ENCODE data around the gene KCNQ1.

The KCNQ1 gene

DNA sequence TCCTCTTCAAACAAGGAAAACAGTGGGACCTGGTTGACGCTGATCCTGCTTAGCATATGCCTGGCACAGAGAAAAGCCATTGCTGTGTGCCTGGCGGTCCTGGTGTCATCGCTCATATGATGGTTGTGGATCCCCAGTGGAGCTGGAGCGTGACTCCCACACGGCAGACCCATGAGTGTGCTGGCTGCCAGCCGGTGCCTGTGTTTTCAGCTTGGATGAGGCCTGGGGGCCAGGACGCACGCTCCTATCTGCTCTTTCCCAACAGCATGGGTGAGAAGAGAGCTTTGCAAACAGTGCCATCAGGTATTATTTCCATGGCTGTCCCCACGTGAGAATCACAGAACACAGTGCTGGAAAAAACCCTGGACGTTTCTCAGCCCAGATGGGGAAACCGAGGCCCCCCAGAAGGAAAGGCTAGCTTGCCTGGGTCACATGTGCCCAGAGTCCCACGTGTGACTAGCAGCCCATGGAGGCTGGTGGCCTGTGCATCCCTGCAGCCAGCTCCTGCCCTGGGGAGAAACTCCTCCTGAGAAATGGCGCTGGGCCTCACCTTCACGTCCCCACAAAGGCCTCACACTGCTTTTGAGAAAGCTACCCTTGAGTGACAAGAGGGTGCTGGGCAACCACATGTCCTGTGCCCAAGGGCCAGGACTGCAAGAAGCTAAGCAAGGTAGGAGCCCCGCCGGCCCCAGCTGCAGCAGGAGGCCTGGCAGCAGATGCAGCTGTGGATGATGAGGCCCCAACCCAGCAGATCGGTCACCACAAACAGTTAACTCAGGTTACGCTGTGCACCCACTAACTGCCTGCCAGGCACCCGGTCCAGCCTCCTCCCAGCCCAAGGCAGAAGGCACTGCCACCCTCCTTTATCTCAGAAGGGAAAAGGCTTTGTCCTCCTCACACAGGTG, 436.5 kb downstream of the KCNQ1 start:
- H3K4me3 Mint-ChIP-seq = no peak overlapping the region
- H3K36me3 Mint-ChIP-seq (ENCODE audit: low read depth) = no peaks in the 10 kb centered on the region
- H3K9me3 Mint-ChIP-seq = no peaks in the 10 kb centered on the region
- peaks cover 7% of the 10 kb centered on the region for H3K4me1 Mint-ChIP-seq (ENCODE audit: low read depth)
- peaks cover 9% of the 10 kb centered on the region for H3K27me3 Mint-ChIP-seq
- no peak overlapping the region for H3K27ac Mint-ChIP-seq

DNA sequence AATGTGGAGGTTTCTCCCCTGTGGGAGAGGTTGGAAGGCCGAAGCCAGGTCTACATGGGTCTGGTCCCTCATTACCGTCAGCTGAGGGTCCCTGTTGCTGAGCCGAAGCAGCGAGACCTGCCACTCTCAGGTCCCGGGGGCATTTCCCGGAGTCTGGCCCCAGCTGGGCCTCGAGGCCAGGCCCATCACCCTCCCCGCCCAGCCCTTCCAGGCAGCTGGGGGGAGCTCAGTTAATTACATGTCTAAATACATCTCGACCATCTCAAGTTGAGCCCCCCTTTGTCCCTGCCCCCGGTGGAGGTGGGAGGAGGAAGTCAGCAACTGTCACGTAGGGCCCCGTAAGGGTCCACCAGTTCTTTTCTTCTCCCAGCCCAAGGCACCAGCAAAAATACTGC, 437.2 kb downstream of the KCNQ1 start:
- Mint-ChIP-seq H3K4me1 (ENCODE audit: low read depth) (peaks cover 7% of the 10 kb centered on the region), H3K27me3 (peaks cover 9% of the 10 kb centered on the region), H3K9me3 (no peaks in the 10 kb centered on the region), H3K27ac (no peak overlapping the region), H3K36me3 (ENCODE audit: low read depth) (no peaks in the 10 kb centered on the region), H3K4me3 (no peak overlapping the region)

DNA sequence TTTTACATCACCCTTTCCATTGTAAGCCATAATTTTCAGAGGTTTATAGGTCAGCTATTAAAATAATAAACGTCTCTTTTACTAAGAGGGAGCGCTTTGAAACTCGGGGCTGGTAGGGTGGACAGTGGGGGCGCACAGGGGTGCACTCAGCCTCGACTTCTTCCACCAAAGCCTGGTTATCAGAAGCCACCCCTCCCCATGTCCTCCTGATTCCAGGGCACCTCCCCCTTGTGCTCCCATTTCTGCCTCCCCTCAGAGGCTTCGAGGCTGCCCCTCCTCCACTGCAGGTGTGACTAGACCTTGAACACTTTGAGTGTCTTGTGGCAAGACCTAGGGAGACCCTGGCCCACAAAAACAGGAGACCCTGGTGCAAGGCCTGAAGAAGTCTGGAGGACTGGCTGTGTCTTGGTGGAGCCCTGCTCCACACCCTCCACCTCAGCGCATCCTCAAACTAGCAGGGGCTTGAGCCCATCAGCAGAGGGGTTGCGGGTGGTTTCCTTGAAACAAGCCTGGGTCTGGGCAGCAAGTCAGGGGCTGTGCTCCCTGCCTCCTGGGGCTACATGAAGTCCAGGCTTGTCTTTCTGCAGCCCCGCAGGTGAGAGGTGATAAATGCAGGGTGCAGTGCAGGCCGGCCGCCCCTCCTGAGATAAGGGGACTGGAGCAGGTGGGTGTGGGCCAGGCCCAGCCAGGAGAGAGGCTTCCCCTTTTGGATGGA, 437.7 kb downstream of the KCNQ1 start:
- Mint-ChIP-seq H3K4me1 (ENCODE audit: low read depth) (peaks cover 7% of the 10 kb centered on the region), H3K27ac (no peak overlapping the region), H3K27me3 (peaks cover 9% of the 10 kb centered on the region), H3K36me3 (ENCODE audit: low read depth) (no peaks in the 10 kb centered on the region), H3K4me3 (no peak overlapping the region), H3K9me3 (no peaks in the 10 kb centered on the region)

DNA sequence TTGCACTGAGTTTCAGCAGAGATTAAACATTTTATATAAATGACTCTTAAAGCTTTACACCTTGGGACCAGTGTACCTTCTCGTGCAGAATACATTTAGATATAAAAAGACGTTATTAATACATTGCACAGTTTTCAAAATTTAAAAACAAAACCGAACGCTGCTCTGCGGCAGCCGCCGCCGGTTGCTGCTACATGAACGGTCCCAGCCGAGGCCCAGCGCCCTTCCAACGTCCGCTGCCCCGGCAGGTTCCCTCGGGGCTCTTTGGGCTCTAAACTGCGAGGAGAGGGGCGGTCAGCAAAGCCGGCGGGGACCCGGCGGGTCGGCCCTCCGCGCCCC, 438.8 kb downstream of the KCNQ1 start:
- Mint-ChIP-seq H3K4me1 (ENCODE audit: low read depth) (peaks cover 10% of the 10 kb centered on the region), H3K4me3 (no peak overlapping the region), H3K9me3 (no peaks in the 10 kb centered on the region), H3K27me3 (peaks cover 9% of the 10 kb centered on the region), H3K27ac (no peak overlapping the region), H3K36me3 (ENCODE audit: low read depth) (no peaks in the 10 kb centered on the region)

DNA sequence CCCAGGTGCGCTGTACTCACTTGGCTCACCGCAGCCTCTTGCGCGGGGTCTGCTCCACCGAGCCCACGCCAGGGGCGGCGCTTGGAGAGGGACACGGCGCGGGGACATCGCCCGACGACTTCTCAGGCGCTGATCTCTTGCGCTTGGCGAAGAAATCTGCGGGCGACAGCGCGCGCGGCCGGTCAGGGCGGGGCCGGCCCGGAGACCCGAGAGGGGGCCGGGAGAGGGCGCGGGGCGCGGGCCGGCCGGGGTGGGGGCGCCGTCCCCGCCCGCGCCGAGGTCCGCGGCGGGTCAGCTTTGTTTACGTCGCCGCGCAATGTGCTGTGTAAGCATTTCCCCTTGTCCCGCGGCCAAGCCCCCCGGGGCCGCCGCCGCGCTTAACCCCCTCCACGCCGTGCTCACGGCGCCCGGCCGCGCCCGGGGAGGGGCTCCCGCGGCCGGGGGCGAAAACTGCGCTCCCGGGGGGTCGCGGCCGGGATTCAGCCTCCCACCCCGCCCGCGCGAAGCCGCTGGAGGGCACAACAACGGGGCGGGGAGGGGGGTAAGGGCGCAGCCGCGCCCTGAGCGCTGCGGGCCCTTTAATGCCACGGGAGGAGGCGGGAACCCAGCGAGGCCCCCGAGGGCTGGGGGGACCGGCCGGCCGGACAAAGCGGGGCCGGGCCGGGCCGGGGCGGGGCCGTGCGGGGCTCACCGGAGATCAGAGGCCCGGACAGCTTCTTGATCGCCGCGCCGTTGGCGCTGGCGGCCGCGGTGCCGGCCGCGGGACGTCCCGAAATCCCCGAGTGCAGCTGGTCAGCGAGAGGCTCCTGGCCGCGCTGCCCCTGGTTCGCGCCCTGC, 439.4 kb downstream of the KCNQ1 start:
- Mint-ChIP-seq H3K27ac (no peak overlapping the region), H3K4me3 (no peak overlapping the region), H3K36me3 (ENCODE audit: low read depth) (no peaks in the 10 kb centered on the region), H3K27me3 (peaks cover 9% of the 10 kb centered on the region), H3K9me3 (no peaks in the 10 kb centered on the region), H3K4me1 (ENCODE audit: low read depth) (peaks cover 10% of the 10 kb centered on the region)

DNA sequence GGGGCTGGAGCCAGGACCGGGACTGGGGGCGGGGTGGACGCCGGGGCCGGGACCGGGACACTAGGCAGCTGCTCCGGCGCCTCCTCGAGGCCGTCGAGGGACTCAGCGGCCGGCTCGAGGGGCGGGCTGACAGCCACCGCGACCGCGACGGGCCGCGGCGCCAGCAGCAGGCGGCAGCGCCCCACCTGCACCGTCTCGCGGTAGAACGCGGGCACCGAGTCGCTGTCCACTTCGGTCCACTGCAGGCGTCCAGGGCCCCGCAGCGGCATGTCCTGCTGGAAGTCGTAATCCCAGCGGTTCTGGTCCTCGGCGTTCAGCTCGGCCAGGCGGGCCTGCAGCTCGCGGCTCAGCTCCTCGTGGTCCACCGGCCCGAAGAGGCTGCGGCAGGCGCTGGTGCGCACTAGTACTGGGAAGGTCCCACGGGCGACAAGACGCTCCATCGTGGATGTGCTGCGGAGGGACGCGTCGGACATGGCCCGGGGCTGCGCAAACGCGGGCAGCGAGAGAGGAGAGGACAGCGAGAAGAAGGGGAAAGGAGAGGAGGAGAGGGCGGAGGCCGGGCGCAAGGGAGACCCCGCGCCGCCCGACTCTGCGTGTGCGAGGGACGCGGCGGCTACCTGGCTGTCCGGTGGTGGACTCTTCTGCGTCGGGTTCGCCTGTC, 440.3 kb downstream of the KCNQ1 start:
- H3K27ac Mint-ChIP-seq = no peak overlapping the region
- no peaks in the 10 kb centered on the region for H3K9me3 Mint-ChIP-seq
- peaks cover 9% of the 10 kb centered on the region for H3K27me3 Mint-ChIP-seq
- H3K36me3 Mint-ChIP-seq (ENCODE audit: low read depth) = no peaks in the 10 kb centered on the region
- H3K4me1 Mint-ChIP-seq (ENCODE audit: low read depth) = peaks cover 10% of the 10 kb centered on the region
- H3K4me3 Mint-ChIP-seq = peak overlapping the region; percentile 80

DNA sequence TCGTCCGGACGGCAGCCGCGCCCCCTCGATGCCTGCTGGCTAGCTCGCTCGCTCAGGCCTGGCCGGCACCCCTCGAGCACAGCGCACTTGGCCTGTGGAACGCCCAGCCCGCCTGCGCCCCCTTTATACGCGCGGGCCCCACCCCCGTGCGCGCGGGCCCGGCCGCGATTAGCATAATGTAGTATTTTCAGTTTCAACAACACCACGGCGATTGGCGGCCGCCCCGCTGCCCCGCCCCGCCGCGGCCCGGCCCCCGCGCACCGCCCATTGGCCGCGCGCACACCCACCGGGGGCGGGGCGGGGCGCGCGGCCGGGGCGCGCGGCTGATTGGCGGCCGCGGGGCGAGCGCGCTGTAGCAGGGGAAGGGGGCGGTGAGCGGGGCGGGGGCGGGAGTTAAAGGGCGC, 440.9 kb downstream of the KCNQ1 start, which contains the start of gene CDKN1C:
CDKN1C (minus strand) TSS at position 98 of the 404 bp plus-strand sequence. CDS start 319 bp downstream, outside the sequence.
- H3K4me1 Mint-ChIP-seq (ENCODE audit: low read depth) = peaks cover 10% of the 10 kb centered on the region
- peak within 1 kb of the TSS; percentile 80 for H3K4me3 Mint-ChIP-seq
- H3K27ac Mint-ChIP-seq = no peak within 1 kb of the TSS
- no peaks in the 10 kb centered on the region for H3K9me3 Mint-ChIP-seq
- peaks cover 9% of the 10 kb centered on the region for H3K27me3 Mint-ChIP-seq
- H3K36me3 Mint-ChIP-seq (ENCODE audit: low read depth) = no peaks in the 10 kb centered on the region

DNA sequence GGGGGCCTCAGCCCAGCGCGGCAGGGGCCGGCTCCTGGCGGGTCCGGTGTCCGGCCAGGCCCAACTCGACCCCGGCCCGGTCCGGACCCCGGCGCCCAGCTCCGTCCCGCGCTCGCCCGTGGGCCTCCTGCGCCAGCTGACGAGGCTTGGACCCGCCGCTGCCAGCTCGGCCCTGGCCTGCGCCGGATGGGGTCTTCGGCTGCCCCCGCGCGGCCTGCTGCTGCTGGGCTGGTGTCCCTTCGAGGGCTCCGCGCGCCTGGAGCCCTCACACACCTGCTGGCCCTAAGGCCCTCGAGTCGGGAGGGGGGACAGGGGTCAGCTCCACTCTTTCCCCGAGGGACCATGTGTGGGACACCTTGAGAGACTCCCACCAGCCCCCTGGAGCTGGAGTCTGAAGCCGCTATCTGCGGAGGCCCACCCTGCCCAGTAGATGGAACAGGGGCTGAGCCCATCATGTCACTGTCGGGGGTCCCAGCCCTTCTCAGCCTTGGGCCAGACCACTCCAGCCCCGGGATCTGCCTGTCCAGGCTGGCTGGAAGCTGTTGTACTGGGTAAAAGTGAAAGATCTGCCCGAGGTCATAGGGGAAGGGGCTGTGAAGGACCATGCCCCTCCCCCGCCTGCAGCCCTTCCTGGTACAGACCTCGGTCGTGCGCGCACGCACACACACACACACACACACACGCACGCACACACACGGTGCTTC, 441.5 kb downstream of the KCNQ1 start:
- Mint-ChIP-seq H3K36me3 (ENCODE audit: low read depth) (no peaks in the 10 kb centered on the region), H3K4me1 (ENCODE audit: low read depth) (peaks cover 11% of the 10 kb centered on the region), H3K4me3 (peak overlapping the region; percentile 20), H3K27me3 (peaks cover 9% of the 10 kb centered on the region), H3K9me3 (no peaks in the 10 kb centered on the region), H3K27ac (no peak overlapping the region)

DNA sequence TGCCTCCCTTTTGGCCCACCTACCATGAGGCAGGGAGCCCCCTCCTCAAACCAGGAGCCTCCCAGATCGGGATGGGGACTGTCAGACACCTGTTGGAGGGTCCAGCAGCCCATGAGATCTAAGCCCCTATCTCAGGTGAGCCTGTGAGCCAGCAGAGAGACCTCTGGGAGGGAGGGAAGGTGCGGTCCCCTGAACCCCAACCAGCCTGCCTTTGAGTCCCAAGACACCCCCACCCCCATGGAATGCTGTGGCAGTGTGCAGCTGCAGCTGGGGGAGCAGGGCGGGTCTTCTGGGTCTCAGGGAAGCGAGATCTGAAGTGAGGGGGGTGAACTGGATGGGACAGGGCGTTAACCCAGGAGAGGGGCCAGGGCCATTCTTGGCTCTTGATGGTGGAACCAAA, 442.1 kb downstream of the KCNQ1 start:
- Mint-ChIP-seq H3K4me1 (ENCODE audit: low read depth) (peaks cover 17% of the 10 kb centered on the region), H3K27me3 (peaks cover 9% of the 10 kb centered on the region), H3K36me3 (ENCODE audit: low read depth) (no peaks in the 10 kb centered on the region), H3K27ac (no peak overlapping the region), H3K9me3 (no peaks in the 10 kb centered on the region), H3K4me3 (no peak overlapping the region)

DNA sequence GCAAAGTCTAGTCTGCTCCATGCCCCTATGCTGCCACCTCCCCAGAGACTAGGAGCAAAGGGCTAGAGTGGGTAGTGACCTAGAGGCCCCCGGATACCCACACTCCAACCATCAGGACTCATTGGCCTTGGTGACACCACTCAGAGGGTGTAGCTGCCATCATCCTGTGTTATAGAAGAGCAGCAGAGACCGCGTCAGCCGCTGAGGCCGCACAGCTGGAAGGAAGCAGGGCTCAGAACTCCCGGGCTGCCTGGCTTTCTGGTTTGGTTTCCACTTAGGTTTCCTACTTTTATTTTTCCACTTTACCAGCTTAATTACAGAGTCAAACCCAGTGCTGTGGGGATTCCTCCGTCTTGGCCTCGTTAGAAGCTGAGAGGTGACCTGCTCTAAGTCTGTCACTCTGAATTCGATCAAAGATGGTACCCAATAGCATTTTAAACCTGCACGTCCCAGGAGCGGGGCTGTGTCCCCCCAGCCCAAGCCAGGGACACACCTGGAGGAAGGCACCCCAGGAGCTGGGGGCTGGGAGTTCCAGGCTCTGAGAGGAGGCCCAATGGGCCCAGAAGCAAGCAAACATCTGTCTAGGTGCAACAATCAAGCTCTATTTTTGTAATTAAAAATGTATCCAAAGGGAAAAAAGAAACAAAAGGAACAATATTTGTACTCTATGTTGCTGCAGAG, 442.8 kb downstream of the KCNQ1 start:
- H3K9me3 Mint-ChIP-seq = no peaks in the 10 kb centered on the region
- no peaks in the 10 kb centered on the region for H3K36me3 Mint-ChIP-seq (ENCODE audit: low read depth)
- H3K27ac Mint-ChIP-seq = no peak overlapping the region
- peaks cover 20% of the 10 kb centered on the region for H3K4me1 Mint-ChIP-seq (ENCODE audit: low read depth)
- no peak overlapping the region for H3K4me3 Mint-ChIP-seq
- peaks cover 8% of the 10 kb centered on the region for H3K27me3 Mint-ChIP-seq

DNA sequence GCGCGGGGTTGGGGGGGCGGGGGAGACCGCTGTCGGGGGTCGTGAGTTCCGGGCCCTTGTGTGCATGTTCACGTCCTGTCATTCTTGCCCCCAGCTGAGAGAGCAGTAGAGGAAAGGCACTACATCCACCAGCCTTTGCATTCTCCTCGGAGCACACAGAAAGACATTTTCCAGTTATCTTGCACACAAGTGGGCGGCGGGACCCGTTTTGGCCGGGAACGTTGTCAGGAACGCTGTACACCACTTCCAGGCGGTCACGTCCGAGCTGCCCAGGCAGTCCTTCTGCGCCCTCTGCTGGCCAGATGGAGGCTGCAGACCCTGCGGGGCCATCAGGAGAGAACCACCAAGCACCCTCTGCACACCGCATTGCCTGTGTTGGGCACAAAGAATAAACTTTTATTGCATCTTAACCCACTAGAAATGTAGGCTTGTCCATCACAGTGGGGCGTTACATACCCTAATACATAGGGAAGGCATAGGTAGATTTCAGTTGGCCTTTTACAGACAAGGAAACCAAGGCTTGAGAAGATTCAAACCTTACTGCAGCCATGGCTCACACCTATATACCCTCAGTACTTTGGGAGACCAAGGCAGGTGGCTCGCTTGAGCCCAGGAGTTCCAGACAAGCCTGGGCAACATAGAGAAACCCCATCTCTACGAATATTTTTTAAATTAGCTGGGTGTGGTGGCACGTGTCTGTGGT, 443.6 kb downstream of the KCNQ1 start:
- Mint-ChIP-seq H3K27me3 (peaks cover under 1% of the 10 kb centered on the region), H3K4me1 (ENCODE audit: low read depth) (peaks cover 17% of the 10 kb centered on the region), H3K4me3 (no peak overlapping the region), H3K9me3 (no peaks in the 10 kb centered on the region), H3K36me3 (ENCODE audit: low read depth) (no peaks in the 10 kb centered on the region), H3K27ac (no peak overlapping the region)

DNA sequence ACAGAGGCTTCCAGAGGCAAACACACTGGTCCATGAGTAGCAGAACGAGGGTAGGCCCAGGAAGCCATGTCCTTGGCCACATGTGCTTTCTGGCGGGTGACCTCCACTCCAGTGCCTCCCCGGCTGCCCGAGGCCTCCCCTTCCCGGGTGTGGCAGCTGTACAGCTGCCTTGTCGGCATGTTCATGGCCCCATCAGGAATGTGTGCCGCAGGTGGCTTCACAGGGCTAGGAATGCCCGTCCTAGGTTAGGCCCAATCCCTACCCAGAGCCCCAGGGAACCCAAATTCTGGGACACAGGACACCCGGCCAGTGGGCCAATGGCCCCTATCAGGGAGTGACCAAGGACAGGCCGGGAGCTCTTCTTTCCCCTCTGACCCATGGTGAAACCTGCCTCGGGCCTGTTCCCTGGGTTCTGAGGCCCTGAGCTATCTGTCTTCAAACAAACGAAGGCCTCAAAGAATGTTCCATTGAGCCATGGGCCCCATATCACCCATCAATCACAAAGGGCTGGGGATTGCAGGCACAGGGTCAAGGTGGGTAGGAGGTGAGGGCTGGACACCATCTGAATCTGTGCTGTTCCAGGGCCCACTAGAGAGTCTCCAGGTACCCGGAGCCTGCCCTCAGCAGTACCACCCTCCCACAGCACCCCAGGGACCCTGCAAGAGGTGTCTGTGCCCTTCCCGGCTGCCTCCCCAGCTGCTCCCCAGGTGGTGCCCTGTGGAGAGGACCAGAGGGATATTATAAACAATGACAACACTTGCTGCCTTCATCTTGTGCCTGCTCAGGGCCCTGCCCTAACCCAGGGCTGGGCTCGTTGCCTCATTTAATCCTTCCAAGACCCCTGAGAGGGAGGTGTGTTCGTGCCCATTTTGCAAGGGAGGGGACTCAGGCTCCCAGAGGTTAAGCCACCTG, 444.8 kb downstream of the KCNQ1 start:
- Mint-ChIP-seq H3K27me3 (no peaks in the 10 kb centered on the region), H3K4me1 (ENCODE audit: low read depth) (peaks cover 17% of the 10 kb centered on the region), H3K36me3 (ENCODE audit: low read depth) (no peaks in the 10 kb centered on the region), H3K27ac (no peak overlapping the region), H3K4me3 (no peak overlapping the region), H3K9me3 (no peaks in the 10 kb centered on the region)

Measured in stimulated activated naive CD8-positive, alpha-beta T cell treated with anti-CD3 and anti-CD28 coated beads, Interleukin-15, Interleukin-2, amounts not matched to agents 100 ng/mL and 50 ng/mL, for 24 hours (primary cell).